Measurements from ENCODE around the gene ARID1B. TPM values are rescaled to one million over a fixed set of nuclear protein-coding genes. Genes with fewer than 3 reads are reported as not detected.

ARID1B gene
- total RNA-seq, 1 experiment from 2014 or later, result 86.3 TPM

- Histone ChIP-seq H3K4me3 (ENCODE audit: low read depth, low read length, poor library complexity, severe bottlenecking) (no peak overlapping the region), H3K9me3 (ENCODE audit: low read depth, low read length, poor library complexity, severe bottlenecking) (no peaks in the 10 kb centered on the region), H3K36me3 (ENCODE audit: insufficient read depth, low read length, poor library complexity, severe bottlenecking) (peaks cover 3% of the 10 kb centered on the region), H3K27me3 (replicated peaks; ENCODE audit: insufficient read depth, low read depth, low read length, poor library complexity) (no peaks in the 10 kb centered on the region), H3K4me1 (ENCODE audit: insufficient read depth, low read length, poor library complexity, severe bottlenecking) (peaks cover 30% of the 10 kb centered on the region), H3K27ac (ENCODE audit: low read depth, low read length, poor library complexity, severe bottlenecking) (no peak overlapping the region)
- no peak for TF ChIP-seq EZH2 (IDR thresholded peaks at IDR 0.05; ENCODE audit: borderline replicate concordance, low read depth, low read length, poor library complexity, severe bottlenecking)
- no peak for TF ChIP-seq CTCF (conservative IDR thresholded peaks at IDR 0.05; ENCODE audit: low read depth, low read length)
- ChIA-PET POLR2A (ENCODE audit: low non-redundant PET) (interaction anchor here (0.5 to 0.6 kb wide), 2 partner anchors 11 to 13 kb away, joined by 4 to 9 read pairs; no protein-coding TSS in a partner anchor), CTCF (interaction anchor here (0.6 kb wide), 1 partner anchor 129 kb away, joined by 3 read pairs; no protein-coding TSS in a partner anchor)
- DNase-seq (ENCODE audit: low spot score), result no peak
- intact Hi-C loops (cut with micrococcal nuclease; ENCODE audit: unreplicated experiment), result no loop called here
- BruUV-seq (replicated peaks), result no TSS peak
Observed at GRCh38 chr6:156934069-156934460, 156.9 kb downstream of the ARID1B start.

- intact Hi-C loops (cut with micrococcal nuclease; ENCODE audit: unreplicated experiment), result no loop called here
- DNase-seq (ENCODE audit: low spot score), result no peak
- ChIA-PET CTCF (no interaction called here), POLR2A (ENCODE audit: low non-redundant PET) (no interaction called here)
- no peak overlapping the region for H3K4me3 ChIP-seq (ENCODE audit: low read depth, low read length, poor library complexity, severe bottlenecking)
- no TSS peak for BruUV-seq (replicated peaks)
- no peaks in the 10 kb centered on the region for H3K27me3 ChIP-seq (replicated peaks; ENCODE audit: insufficient read depth, low read depth, low read length, poor library complexity)
- H3K36me3 ChIP-seq (ENCODE audit: insufficient read depth, low read length, poor library complexity, severe bottlenecking), result peaks cover 3% of the 10 kb centered on the region
- H3K9me3 ChIP-seq (ENCODE audit: low read depth, low read length, poor library complexity, severe bottlenecking), result no peaks in the 10 kb centered on the region
- no peak overlapping the region for H3K27ac ChIP-seq (ENCODE audit: low read depth, low read length, poor library complexity, severe bottlenecking)
- no peak for TF ChIP-seq EZH2 (IDR thresholded peaks at IDR 0.05; ENCODE audit: borderline replicate concordance, low read depth, low read length, poor library complexity, severe bottlenecking)
- no peak for TF ChIP-seq CTCF (conservative IDR thresholded peaks at IDR 0.05; ENCODE audit: low read depth, low read length)
- peaks cover 30% of the 10 kb centered on the region for H3K4me1 ChIP-seq (ENCODE audit: insufficient read depth, low read length, poor library complexity, severe bottlenecking)
Observed at GRCh38 chr6:156935000-156935399, 157.8 kb downstream of the ARID1B start.

- peaks cover 3% of the 10 kb centered on the region for H3K36me3 ChIP-seq (ENCODE audit: insufficient read depth, low read length, poor library complexity, severe bottlenecking)
- ChIA-PET POLR2A (ENCODE audit: low non-redundant PET) (interaction anchor here (0.7 kb wide), 1 partner anchor 13 kb away, joined by 6 read pairs; no protein-coding TSS in a partner anchor), CTCF (no interaction called here)
- H3K27me3 ChIP-seq (replicated peaks; ENCODE audit: insufficient read depth, low read depth, low read length, poor library complexity), result no peaks in the 10 kb centered on the region
- no peaks in the 10 kb centered on the region for H3K9me3 ChIP-seq (ENCODE audit: low read depth, low read length, poor library complexity, severe bottlenecking)
- TF ChIP-seq CTCF (conservative IDR thresholded peaks at IDR 0.05; ENCODE audit: low read depth, low read length) (no peak), EZH2 (IDR thresholded peaks at IDR 0.05; ENCODE audit: borderline replicate concordance, low read depth, low read length, poor library complexity, severe bottlenecking) (no peak)
- DNase-seq (ENCODE audit: low spot score), result no peak
- BruUV-seq (replicated peaks), result no TSS peak
- no peak overlapping the region for H3K27ac ChIP-seq (ENCODE audit: low read depth, low read length, poor library complexity, severe bottlenecking)
- intact Hi-C loops (cut with micrococcal nuclease; ENCODE audit: unreplicated experiment), result no loop called here
- H3K4me3 ChIP-seq (ENCODE audit: low read depth, low read length, poor library complexity, severe bottlenecking), result no peak overlapping the region
- peaks cover 19% of the 10 kb centered on the region for H3K4me1 ChIP-seq (ENCODE audit: insufficient read depth, low read length, poor library complexity, severe bottlenecking)
Observed at GRCh38 chr6:156938143-156938542, 161.0 kb downstream of the ARID1B start.
